Caco-2 (cell line): ENCODE results near the gene IER3. TPM values are rescaled to one million over a fixed set of nuclear protein-coding genes. Genes with fewer than 3 reads are reported as not detected.
A peak's percentile ranks its signal among the peaks of the same experiment; 100 is the strongest.

Experiments used
- BruUV-seq: library from RNA; stranded (reverse); fragments of 400-500 nt; replicated peaks from 2 replicates; lab custom pipeline; 2021; lab: Mats Ljungman, UMichigan
- CTCF ChIA-PET: fragments of 300-600 bp; sonication (Branson Sonifier 250); formaldehyde crosslinking; loops from one replicate; lab custom pipeline; 2022; ENCODE audit warnings: antibody characterized with exemption; lab: Charles Lee
- POLR2A ChIA-PET: fragments of 300-600 bp; sonication (Branson Sonifier 250); formaldehyde crosslinking; loops from one replicate; lab custom pipeline; 2022; ENCODE audit warnings: antibody characterized with exemption; lab: Charles Lee
- DNase-seq, 2 experiments: peaks; one replicate each; pipeline versions ENCODE4 v3.0.0 to v3.0.0-alpha.2; 2020 to 2022
- H3K27me3 ChIP-seq: replicated peaks from 2 replicates; pipeline ENCODE4 v1.6.0; 2011; ENCODE audit warnings: low read length; ENCODE audit not compliant: control insufficient read depth, insufficient read depth
- H3K36me3 ChIP-seq: 2 replicates; pipeline ENCODE4 v1.5.1; 2011; ENCODE audit warnings: low read length; ENCODE audit not compliant: control insufficient read depth, insufficient read depth
- H3K4me1 ChIP-seq: fragments of 250-450 bp; sonication (Bioruptor Pico); 2 replicates; pipeline ENCODE4 v1.5.1; 2020; ENCODE audit warnings: mild to moderate bottlenecking
- H3K4me3 ChIP-seq: 2 replicates; pipeline ENCODE4 v1.5.1; 2011; ENCODE audit warnings: low read depth, mild to moderate bottlenecking, control low read depth, low read length
- H3K9me3 ChIP-seq: fragments of 250-450 bp; sonication (Bioruptor Pico); 2 replicates; pipeline ENCODE4 v1.5.1; 2020; ENCODE audit warnings: mild to moderate bottlenecking, moderate library complexity
- H3K27ac Mint-ChIP-seq: one replicate; pipeline ENCODE4 v1.8.0; 2022; ENCODE audit warnings: mixed read lengths; ENCODE audit not compliant: unreplicated experiment
- H3K27me3 Mint-ChIP-seq: one replicate; pipeline ENCODE4 v1.8.0; 2022; ENCODE audit warnings: mixed read lengths; ENCODE audit not compliant: insufficient read depth, unreplicated experiment
- H3K36me3 Mint-ChIP-seq: one replicate; pipeline ENCODE4 v1.8.0; 2022; ENCODE audit warnings: mild to moderate bottlenecking, mixed read lengths; ENCODE audit not compliant: insufficient read depth, unreplicated experiment
- H3K4me1 Mint-ChIP-seq: one replicate; pipeline ENCODE4 v1.8.0; 2022; ENCODE audit warnings: low read depth, mixed read lengths; ENCODE audit not compliant: unreplicated experiment
- H3K4me3 Mint-ChIP-seq: one replicate; pipeline ENCODE4 v1.8.0; 2022; ENCODE audit warnings: mild to moderate bottlenecking, moderate library complexity, mixed read lengths; ENCODE audit not compliant: unreplicated experiment
- H3K9me3 Mint-ChIP-seq: one replicate; pipeline ENCODE4 v1.8.0; 2022; ENCODE audit warnings: mixed read lengths; ENCODE audit not compliant: unreplicated experiment
- CTCF ChIP-seq, 2 experiments: fragments of 200-600 bp in 1 of 2; IDR thresholded peaks; 1 replicate in 1 of 2; 2 replicates in 1 of 2; pipeline versions ENCODE4 v1.5.1 to v1.8.0; 2011 to 2022; ENCODE audit warnings: antibody characterized with exemption in 1 of 2, control low read depth in 1 of 2, inconsistent platforms in 1 of 2, low read depth in 1 of 2, low read length in 1 of 2, mild to moderate bottlenecking in 1 of 2, moderate library complexity in 1 of 2; ENCODE audit not compliant: insufficient read depth in 1 of 2, severe bottlenecking in 1 of 2, unreplicated experiment in 1 of 2
- intact Hi-C: fragments of 100-400 bp; cut with micrococcal nuclease; formaldehyde crosslinking; loops from one replicate; pipeline ENCODE4 v1.10.0; 2022; ENCODE audit not compliant: unreplicated experiment
- total RNA-seq: library from RNA; stranded (reverse); gene quantifications from 2 replicates; pipeline ENCODE4 v1.2.3, GENCODE V29; 2022

Gene IER3
- total RNA-seq, 1 experiment from 2014 or later: 13.0 TPM

- Mint-ChIP-seq H3K36me3 (peaks cover 78% of the 10 kb centered on the region), H3K4me3 (peak overlapping the region; percentile 25), H3K27ac (no peak overlapping the region), H3K27me3 (no peaks in the 10 kb centered on the region), H3K4me1 (peaks cover 28% of the 10 kb centered on the region), H3K9me3 (no peaks in the 10 kb centered on the region)
- DNase-seq: no peak
- Histone ChIP-seq H3K4me3 (no peak overlapping the region), H3K36me3 (peaks cover 6% of the 10 kb centered on the region), H3K27me3 (no peaks in the 10 kb centered on the region), H3K9me3 (no peaks in the 10 kb centered on the region), H3K4me1 (peaks cover 19% of the 10 kb centered on the region)
- intact Hi-C loops: loop anchor here (5.0 to 10.0 kb wide), 2 partner anchors 52 to 344 kb away; no protein-coding TSS in a partner anchor
- no peak for TF ChIP-seq CTCF (IDR thresholded peaks at IDR 0.05; ENCODE audit: insufficient read depth in 1 of 2, low read depth in 1 of 2, low read length in 1 of 2, severe bottlenecking in 1 of 2, unreplicated experiment in 1 of 2)
- ChIA-PET CTCF (no interaction called here), POLR2A (interaction anchor here (0.6 kb wide), 1 partner anchor 10 kb away, joined by 3 read pairs; no protein-coding TSS in a partner anchor)
- no TSS peak for BruUV-seq
Measured at GRCh38 chr6:30740540-30740870, 3.8 kb downstream of the IER3 start.

DNA sequence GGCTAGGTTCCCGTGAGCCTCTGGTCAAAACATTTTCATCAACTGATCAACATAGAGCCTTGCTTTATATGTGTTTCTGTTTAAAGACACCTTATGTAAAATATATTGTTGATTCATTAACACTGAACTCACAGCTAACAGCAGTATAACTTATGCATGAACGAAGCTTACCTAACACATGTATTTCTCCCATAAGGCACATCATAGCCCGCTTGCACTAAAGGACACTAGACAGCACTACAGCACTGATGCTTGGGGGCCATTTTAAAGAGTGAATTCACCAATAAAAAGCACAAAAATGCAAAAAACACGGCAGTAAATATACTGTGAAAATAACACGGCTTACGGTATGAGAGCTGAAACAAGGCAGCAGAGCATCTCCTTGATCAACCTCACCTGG, 5.8 kb downstream of the IER3 start:
- no peaks in the 10 kb centered on the region for H3K27me3 ChIP-seq
- ChIA-PET POLR2A (interaction anchor here (0.5 kb wide), 1 partner anchor 108 kb away, joined by 14 read pairs; no protein-coding TSS in a partner anchor), CTCF (interaction anchor here (0.5 kb wide), 1 partner anchor 635 kb away, joined by 5 read pairs; no protein-coding TSS in a partner anchor)
- no peak overlapping the region for H3K4me3 ChIP-seq
- no peak for TF ChIP-seq CTCF (IDR thresholded peaks at IDR 0.05; ENCODE audit: insufficient read depth in 1 of 2, low read depth in 1 of 2, low read length in 1 of 2, severe bottlenecking in 1 of 2, unreplicated experiment in 1 of 2)
- DNase-seq: no peak
- H3K4me1 ChIP-seq: peaks cover 8% of the 10 kb centered on the region
- Mint-ChIP-seq H3K9me3 (no peaks in the 10 kb centered on the region), H3K36me3 (peaks cover 87% of the 10 kb centered on the region), H3K27me3 (no peaks in the 10 kb centered on the region), H3K4me1 (peaks cover 23% of the 10 kb centered on the region), H3K4me3 (no peak overlapping the region), H3K27ac (no peak overlapping the region)
- peaks cover 6% of the 10 kb centered on the region for H3K36me3 ChIP-seq
- no TSS peak for BruUV-seq
- intact Hi-C loops: no loop called here
- H3K9me3 ChIP-seq: no peaks in the 10 kb centered on the region

DNA sequence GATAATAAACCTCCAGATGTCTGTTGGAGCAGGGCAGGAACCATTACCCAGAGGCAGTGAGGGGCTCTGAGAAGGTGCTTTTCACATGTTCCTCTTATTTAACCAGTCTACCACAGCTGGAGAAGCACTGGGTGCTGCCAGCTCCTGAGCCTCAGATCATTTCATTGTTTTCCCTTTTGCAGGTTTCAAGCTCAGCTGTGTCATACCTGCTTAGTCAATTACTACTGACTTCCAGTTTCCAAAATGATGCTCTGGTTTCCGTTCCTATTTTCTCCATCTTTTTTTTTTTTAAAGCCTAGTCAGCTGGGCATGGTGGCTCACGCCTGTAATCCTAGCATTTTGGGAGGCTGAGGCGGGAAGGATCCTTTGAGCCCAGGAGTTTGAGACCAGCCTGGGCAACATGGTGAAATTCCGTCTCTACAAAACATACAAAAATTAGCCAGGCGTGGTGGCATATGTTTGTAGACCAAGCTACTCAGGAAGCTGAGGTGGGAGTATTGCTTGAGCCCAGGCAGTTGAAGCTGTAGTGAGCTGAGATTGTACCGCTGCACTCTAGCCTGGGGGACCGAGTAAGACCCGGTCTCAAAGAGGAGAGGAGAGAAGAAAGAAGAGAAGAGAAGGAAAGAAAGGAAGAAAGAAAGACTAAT, 8.6 kb downstream of the IER3 start:
- Histone ChIP-seq H3K36me3 (peaks cover 6% of the 10 kb centered on the region), H3K4me3 (no peak overlapping the region), H3K27me3 (no peaks in the 10 kb centered on the region), H3K9me3 (no peaks in the 10 kb centered on the region), H3K4me1 (no peaks in the 10 kb centered on the region)
- POLR2A ChIA-PET: interaction anchor here (0.7 kb wide), 1 partner anchor 7 kb away, joined by 6 read pairs; no protein-coding TSS in a partner anchor
- intact Hi-C loops: no loop called here
- CTCF ChIA-PET: no interaction called here
- Mint-ChIP-seq H3K4me1 (peaks cover 12% of the 10 kb centered on the region), H3K36me3 (peaks cover 87% of the 10 kb centered on the region), H3K27me3 (no peaks in the 10 kb centered on the region), H3K27ac (no peak overlapping the region), H3K9me3 (no peaks in the 10 kb centered on the region), H3K4me3 (no peak overlapping the region)
- no TSS peak for BruUV-seq
- TF ChIP-seq CTCF (IDR thresholded peaks at IDR 0.05; ENCODE audit: insufficient read depth in 1 of 2, low read depth in 1 of 2, low read length in 1 of 2, severe bottlenecking in 1 of 2, unreplicated experiment in 1 of 2): no peak
- no peak for DNase-seq
